Astrocyte of the spinal cord (primary cell): ENCODE measurements around the gene ASPG.

Experiments
- DNase-seq: peaks from one replicate; pipeline ENCODE4 v3.0.0; 2011; ENCODE audit warnings: low read depth, low spot score
- H3K4me3 ChIP-seq: 2 replicates; pipeline ENCODE4 v1.5.1; 2011; ENCODE audit warnings: low read depth, mild to moderate bottlenecking, low read length, moderate library complexity
- CTCF ChIP-seq: IDR thresholded peaks from 2 replicates; pipeline ENCODE4 v1.5.1; 2012; ENCODE audit warnings: low read depth, mild to moderate bottlenecking, low read length, inconsistent platforms
- in situ Hi-C: cut with HindIII; loops from 2 replicates; pipeline ENCODE4 v1.10.0; 2017; ENCODE audit warnings: low sequenced_read_pairs

Gene ASPG

DNA sequence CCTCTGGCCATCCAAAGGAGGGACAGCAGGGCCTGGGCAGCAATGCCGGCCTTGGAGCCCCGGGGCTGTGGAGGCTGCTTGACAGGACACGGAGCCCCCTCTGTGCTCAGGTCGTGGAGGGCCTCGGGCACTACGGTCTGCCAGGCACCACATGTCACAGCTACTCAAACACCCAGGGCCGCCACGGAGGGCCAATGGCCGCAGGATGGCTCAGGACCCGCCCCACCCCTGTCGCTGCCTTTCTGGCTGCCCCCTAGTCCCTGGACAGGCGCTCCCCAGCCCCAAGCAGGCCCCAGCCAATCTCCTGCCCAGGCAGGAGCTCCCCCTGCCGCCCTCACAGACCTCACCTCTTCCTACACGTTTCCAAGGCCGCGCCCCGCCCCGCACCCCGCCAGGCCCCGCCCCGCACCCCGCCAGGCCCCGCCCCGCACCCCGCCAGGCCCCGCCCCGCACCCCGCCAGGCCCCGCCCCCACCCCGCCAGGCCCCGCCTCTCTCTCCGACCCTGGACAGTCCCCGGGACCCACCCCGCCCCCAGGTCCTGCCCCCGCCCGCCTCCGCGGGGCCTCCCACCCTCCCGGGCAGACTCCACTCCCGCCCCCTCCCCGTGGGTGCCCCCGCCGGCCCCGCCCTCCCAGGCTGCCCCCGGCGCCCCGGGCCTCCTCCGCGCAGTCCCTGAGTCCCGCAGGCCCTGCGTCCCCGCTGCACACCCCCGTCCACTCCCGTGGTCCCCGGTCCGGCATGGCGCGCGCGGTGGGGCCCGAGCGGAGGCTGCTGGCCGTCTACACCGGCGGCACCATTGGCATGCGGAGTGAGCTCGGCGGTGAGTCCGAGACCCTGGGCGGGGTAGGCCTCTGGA lies at the start of gene ASPG:
Gene ASPG (plus strand): TSS at position 669 of the 857 bp plus-strand sequence. CDS start 71 bp downstream, at position 740.
- in situ Hi-C loops: no loop called here
- DNase-seq: no peak
- H3K4me3 ChIP-seq: no peak within 1 kb of the TSS
- TF ChIP-seq CTCF: no peak

DNA sequence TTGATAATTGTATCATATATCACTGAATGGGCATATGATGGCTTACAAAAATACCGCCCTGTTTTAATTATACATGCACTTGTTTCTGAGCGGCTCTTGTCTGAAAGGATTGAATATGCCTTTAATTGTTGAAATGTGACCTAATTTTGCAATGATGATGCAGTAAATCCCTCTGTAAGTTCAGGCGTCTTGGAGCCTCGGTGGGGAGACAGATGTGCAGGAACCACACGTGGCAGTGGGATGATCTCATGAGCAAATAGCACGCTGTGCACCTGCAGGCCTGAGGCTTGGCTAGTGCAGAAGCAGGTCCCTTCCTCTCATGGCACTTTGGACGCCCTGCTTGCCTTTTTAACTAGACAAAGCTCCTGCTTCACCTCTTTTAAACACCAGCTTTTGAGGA lies 49.3 kb upstream of the ASPG start:
- DNase-seq: no peak
- no peak for TF ChIP-seq CTCF
- in situ Hi-C loops: no loop called here
- H3K4me3 ChIP-seq: no peak overlapping the region

GRCh38 chr14:104037074-104037473 lies 48.4 kb upstream of the ASPG start:
- H3K4me3 ChIP-seq: no peak overlapping the region
- in situ Hi-C loops: no loop called here
- TF ChIP-seq CTCF: no peak
- no peak for DNase-seq

DNA sequence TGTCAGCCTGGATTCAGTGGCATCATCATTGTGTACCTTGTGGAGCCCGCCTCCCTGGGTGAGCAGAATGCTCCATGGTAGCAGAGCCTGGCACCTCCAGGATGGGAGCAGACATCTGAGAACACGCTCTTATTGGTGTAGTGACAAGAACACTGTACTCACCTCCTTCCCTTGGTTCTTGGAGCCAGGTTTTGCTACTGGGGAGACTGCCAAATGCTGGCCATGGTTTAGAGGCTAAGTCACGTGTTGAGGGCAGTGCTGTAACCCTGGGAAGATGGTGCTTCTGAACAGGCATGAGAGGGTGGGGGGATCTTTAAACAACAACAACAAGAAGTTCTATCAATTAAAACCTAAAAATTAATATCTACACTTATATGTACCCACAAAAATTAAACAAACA lies 47.6 kb upstream of the ASPG start:
- in situ Hi-C loops: no loop called here
- H3K4me3 ChIP-seq: no peak overlapping the region
- no peak for DNase-seq
- TF ChIP-seq CTCF: no peak

DNA sequence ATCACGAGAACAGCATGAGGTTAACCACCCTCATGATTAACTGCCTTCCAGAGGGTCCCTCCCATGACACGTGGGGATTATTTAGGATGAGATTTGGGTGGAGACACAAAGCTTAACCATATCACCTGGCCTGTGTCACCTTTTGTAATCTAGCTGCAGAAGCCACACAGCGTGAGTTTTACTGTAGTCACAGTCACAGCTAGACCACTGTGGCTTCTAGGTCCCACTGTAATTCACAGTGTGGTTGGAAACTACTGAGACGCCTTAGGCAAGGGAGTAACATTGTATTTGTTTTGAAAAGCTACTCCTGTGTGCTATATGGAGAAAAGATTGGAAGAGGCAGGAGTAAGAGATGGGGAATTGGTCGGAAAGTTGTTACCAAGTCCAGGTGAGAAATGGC lies 46.3 kb upstream of the ASPG start:
- no peak for TF ChIP-seq CTCF
- no peak overlapping the region for H3K4me3 ChIP-seq
- in situ Hi-C loops: no loop called here
- no peak for DNase-seq

GRCh38 chr14:104040539-104040938 lies 45.0 kb upstream of the ASPG start:
- no peak for DNase-seq
- in situ Hi-C loops: no loop called here
- no peak overlapping the region for H3K4me3 ChIP-seq
- TF ChIP-seq CTCF: no peak
